ENCODE measurements around the gene USP25.
A peak's percentile ranks its signal among the peaks of the same experiment; 100 is the strongest.

The USP25 gene

GRCh38 chr21:15801352-15801863 lies 71.6 kb downstream of the USP25 start:
- no peak for DNase-seq
- Mint-ChIP-seq H3K27me3 (no peaks in the 10 kb centered on the region), H3K4me3 (no peak overlapping the region), H3K27ac (no peak overlapping the region), H3K9me3 (no peaks in the 10 kb centered on the region), H3K4me1 (peaks cover 30% of the 10 kb centered on the region)
- no peak for ATAC-seq

GRCh38 chr21:15804247-15805005 lies 74.6 kb downstream of the USP25 start:
- no peak for ATAC-seq
- Mint-ChIP-seq H3K27me3 (no peaks in the 10 kb centered on the region), H3K27ac (no peak overlapping the region)

GRCh38 chr21:15809065-15809464 lies 79.3 kb downstream of the USP25 start:
- DNase-seq (no peak), ATAC-seq (no peak)
- no peak overlapping the region for H3K27ac Mint-ChIP-seq
- no peak overlapping the region for H3K4me3 Mint-ChIP-seq
- peaks cover 10 to 14% of the 10 kb centered on the region in 2 donors for H3K9me3 Mint-ChIP-seq
- H3K27me3 Mint-ChIP-seq = no peaks in the 10 kb centered on the region
- H3K4me1 Mint-ChIP-seq = peaks cover 6% of the 10 kb centered on the region

More at GRCh38 chr21:15804247-15805005, 74.6 kb downstream of the USP25 start:
- Mint-ChIP-seq H3K4me1 (peaks cover under 1% of the 10 kb centered on the region), H3K9me3 (no peaks in the 10 kb centered on the region), H3K4me3 (no peak overlapping the region)
- DNase-seq = no peak

- Mint-ChIP-seq H3K27ac (no peak overlapping the region), H3K4me1 (peaks cover 12% of the 10 kb centered on the region), H3K27me3 (no peaks in the 10 kb centered on the region), H3K9me3 (peaks cover 16 to 22% of the 10 kb centered on the region in 2 donors), H3K4me3 (no peak overlapping the region)
- DNase-seq (no peak), ATAC-seq (no peak)
These were observed 80.0 kb downstream of the USP25 start for GRCh38 chr21:15809818-15810217.

- Mint-ChIP-seq H3K4me3 (no peak overlapping the region), H3K27me3 (no peaks in the 10 kb centered on the region), H3K27ac (peak overlapping the region; percentile 25 to 89), H3K4me1 (peaks cover 34% of the 10 kb centered on the region), H3K9me3 (peaks cover 40 to 56% of the 10 kb centered on the region in 2 donors)
- ATAC-seq (no peak), DNase-seq (no peak)
These were observed 85.5 kb downstream of the USP25 start for GRCh38 chr21:15815285-15815684.

GRCh38 chr21:15820327-15820726 lies 90.5 kb downstream of the USP25 start:
- Mint-ChIP-seq H3K4me1 (peaks cover 51% of the 10 kb centered on the region), H3K4me3 (no peak overlapping the region), H3K27ac (no peak overlapping the region), H3K9me3 (peaks cover 24 to 29% of the 10 kb centered on the region in 2 donors), H3K27me3 (no peaks in the 10 kb centered on the region)
- no peak for ATAC-seq
- no peak for DNase-seq

GRCh38 chr21:15820852-15821379 lies 91.1 kb downstream of the USP25 start:
- H3K9me3 Mint-ChIP-seq = peaks cover 19 to 23% of the 10 kb centered on the region in 2 donors
- H3K27me3 Mint-ChIP-seq = no peaks in the 10 kb centered on the region
- H3K27ac Mint-ChIP-seq = no peak overlapping the region
- DNase-seq = no peak
- no peak for ATAC-seq
- no peak overlapping the region for H3K4me3 Mint-ChIP-seq
- peaks cover 45% of the 10 kb centered on the region for H3K4me1 Mint-ChIP-seq

- H3K27me3 Mint-ChIP-seq = no peaks in the 10 kb centered on the region
- H3K27ac Mint-ChIP-seq = peak overlapping the region; percentile 50 to 74
- DNase-seq = no peak
- H3K4me1 Mint-ChIP-seq = peaks cover 28% of the 10 kb centered on the region
- H3K4me3 Mint-ChIP-seq = peak overlapping the region; percentile 20 to 24
- no peaks in the 10 kb centered on the region for H3K9me3 Mint-ChIP-seq
- ATAC-seq = peak; percentile 84
These were observed 93.8 kb downstream of the USP25 start for GRCh38 chr21:15823486-15824150.

- no peak for ATAC-seq
- H3K9me3 Mint-ChIP-seq = no peaks in the 10 kb centered on the region
- H3K27me3 Mint-ChIP-seq = no peaks in the 10 kb centered on the region
- H3K4me3 Mint-ChIP-seq = no peak overlapping the region
- DNase-seq = no peak
- no peak overlapping the region for H3K27ac Mint-ChIP-seq
- H3K4me1 Mint-ChIP-seq = peaks cover 28% of the 10 kb centered on the region
These were observed 95.9 kb downstream of the USP25 start for GRCh38 chr21:15825700-15826099.

- ATAC-seq (peak; percentile 62), DNase-seq (peak; percentile 7 to 19)
- Mint-ChIP-seq H3K27me3 (no peaks in the 10 kb centered on the region), H3K27ac (no peak overlapping the region), H3K9me3 (no peaks in the 10 kb centered on the region), H3K4me1 (peaks cover 30% of the 10 kb centered on the region), H3K4me3 (no peak overlapping the region)
These were observed 96.5 kb downstream of the USP25 start for GRCh38 chr21:15826147-15826780.

GRCh38 chr21:15826908-15827601 lies 97.3 kb downstream of the USP25 start:
- ATAC-seq (no peak), DNase-seq (no peak)
- Mint-ChIP-seq H3K27me3 (no peaks in the 10 kb centered on the region), H3K27ac (no peak overlapping the region), H3K4me1 (peaks cover 27% of the 10 kb centered on the region), H3K4me3 (no peak overlapping the region), H3K9me3 (no peaks in the 10 kb centered on the region)

GRCh38 chr21:15831497-15831896 lies 101.7 kb downstream of the USP25 start:
- Mint-ChIP-seq H3K27ac (no peak overlapping the region), H3K27me3 (no peaks in the 10 kb centered on the region), H3K9me3 (no peaks in the 10 kb centered on the region), H3K4me1 (peaks cover 6% of the 10 kb centered on the region), H3K4me3 (no peak overlapping the region)
- no peak for DNase-seq
- ATAC-seq = no peak

- H3K27ac Mint-ChIP-seq = no peak overlapping the region
- no peaks in the 10 kb centered on the region for H3K9me3 Mint-ChIP-seq
- no peak for DNase-seq
- no peak overlapping the region for H3K4me3 Mint-ChIP-seq
- ATAC-seq = no peak
- no peaks in the 10 kb centered on the region for H3K27me3 Mint-ChIP-seq
- H3K4me1 Mint-ChIP-seq = no peaks in the 10 kb centered on the region
These were observed 107.9 kb downstream of the USP25 start for GRCh38 chr21:15837645-15838044.

- H3K4me1 Mint-ChIP-seq = no peaks in the 10 kb centered on the region
- H3K4me3 Mint-ChIP-seq = no peak overlapping the region
- DNase-seq (no peak), ATAC-seq (no peak)
- H3K27me3 Mint-ChIP-seq = no peaks in the 10 kb centered on the region
- no peaks in the 10 kb centered on the region for H3K9me3 Mint-ChIP-seq
- H3K27ac Mint-ChIP-seq = no peak overlapping the region
These were observed 109.2 kb downstream of the USP25 start for GRCh38 chr21:15839026-15839425.

- no peak for DNase-seq
- Mint-ChIP-seq H3K27ac (no peak overlapping the region), H3K9me3 (no peaks in the 10 kb centered on the region), H3K4me1 (no peaks in the 10 kb centered on the region), H3K4me3 (no peak overlapping the region), H3K27me3 (no peaks in the 10 kb centered on the region)
- no peak for ATAC-seq
These were observed 109.8 kb downstream of the USP25 start for GRCh38 chr21:15839601-15840000.

Measured in stimulated activated naive CD8-positive, alpha-beta T cell treated with anti-CD3 and anti-CD28 coated beads, Interleukin-15, amount 100 ng/mL, for 72 hours (primary cell).